MCF 10A (cell line): Measurements from ENCODE around the gene FICD. TPM values are rescaled to one million over a fixed set of nuclear protein-coding genes. Genes with fewer than 3 reads are reported as not detected.

Experiments used
- BruUV-seq: library from RNA; stranded (reverse); fragments of 400-500 nt; replicated peaks from 2 replicates; lab custom pipeline; 2021; lab: Mats Ljungman, UMichigan
- CTCF ChIA-PET: fragments of 300-600 bp; sonication (Branson Sonifier 250); formaldehyde crosslinking; extraction: SDS; loops from one replicate; lab custom pipeline; 2021; ENCODE audit warnings: antibody characterized with exemption, inconsistent platforms; lab: Yijun Ruan, JAX
- POLR2A ChIA-PET: fragments of 300-600, 350-650 bp; sonication (Branson Sonifier 250); formaldehyde crosslinking; extraction: SDS; loops from one replicate; lab custom pipeline; 2020; ENCODE audit warnings: antibody characterized with exemption, inconsistent platforms; lab: Yijun Ruan, JAX
- DNase-seq: peaks from one replicate; pipeline ENCODE4 v3.0.0-alpha.2; 2018; ENCODE audit not compliant: unreplicated experiment
- H3K27ac Mint-ChIP-seq: one replicate; pipeline ENCODE4 v1.8.0; 2022; ENCODE audit warnings: mild to moderate bottlenecking, low read depth, mixed read lengths; ENCODE audit not compliant: unreplicated experiment
- H3K27me3 Mint-ChIP-seq: one replicate; pipeline ENCODE4 v1.8.0; 2022; ENCODE audit warnings: mixed read lengths; ENCODE audit not compliant: insufficient read depth, unreplicated experiment
- H3K36me3 Mint-ChIP-seq: one replicate; pipeline ENCODE4 v1.8.0; 2022; ENCODE audit warnings: mild to moderate bottlenecking, moderate library complexity, mixed read lengths; ENCODE audit not compliant: insufficient read depth, unreplicated experiment
- H3K4me1 Mint-ChIP-seq: one replicate; pipeline ENCODE4 v1.8.0; 2022; ENCODE audit warnings: mixed read lengths; ENCODE audit not compliant: insufficient read depth, unreplicated experiment
- H3K4me3 Mint-ChIP-seq: one replicate; pipeline ENCODE4 v1.8.0; 2022; ENCODE audit warnings: mild to moderate bottlenecking, moderate library complexity, mixed read lengths; ENCODE audit not compliant: unreplicated experiment
- H3K9me3 Mint-ChIP-seq: one replicate; pipeline ENCODE4 v1.8.0; 2022; ENCODE audit warnings: mixed read lengths; ENCODE audit not compliant: unreplicated experiment
- intact Hi-C: fragments of 100-400 bp; cut with micrococcal nuclease; formaldehyde crosslinking; loops from 2 replicates; pipeline ENCODE4 v1.14.1; 2022
- total RNA-seq: library from RNA; stranded (reverse); gene quantifications from 2 replicates; pipeline ENCODE4 v1.2.3, GENCODE V29; 2022
- TF ChIP-seq, protein P1 (sequence below): fragments of 200-600 bp; IDR thresholded peaks from one replicate; pipeline ENCODE4 v1.8.0; 2022; ENCODE audit warnings: antibody characterized with exemption, mild to moderate bottlenecking; ENCODE audit not compliant: unreplicated experiment

FICD gene
- total RNA-seq, 1 experiment from 2014 or later: 15.2 TPM

GRCh38 chr12:108502922-108503321, 12.2 kb upstream of the FICD start:
- peaks cover 13% of the 10 kb centered on the region for H3K27me3 Mint-ChIP-seq
- H3K4me1 Mint-ChIP-seq: no peaks in the 10 kb centered on the region
- TF ChIP-seq, protein P1, sequence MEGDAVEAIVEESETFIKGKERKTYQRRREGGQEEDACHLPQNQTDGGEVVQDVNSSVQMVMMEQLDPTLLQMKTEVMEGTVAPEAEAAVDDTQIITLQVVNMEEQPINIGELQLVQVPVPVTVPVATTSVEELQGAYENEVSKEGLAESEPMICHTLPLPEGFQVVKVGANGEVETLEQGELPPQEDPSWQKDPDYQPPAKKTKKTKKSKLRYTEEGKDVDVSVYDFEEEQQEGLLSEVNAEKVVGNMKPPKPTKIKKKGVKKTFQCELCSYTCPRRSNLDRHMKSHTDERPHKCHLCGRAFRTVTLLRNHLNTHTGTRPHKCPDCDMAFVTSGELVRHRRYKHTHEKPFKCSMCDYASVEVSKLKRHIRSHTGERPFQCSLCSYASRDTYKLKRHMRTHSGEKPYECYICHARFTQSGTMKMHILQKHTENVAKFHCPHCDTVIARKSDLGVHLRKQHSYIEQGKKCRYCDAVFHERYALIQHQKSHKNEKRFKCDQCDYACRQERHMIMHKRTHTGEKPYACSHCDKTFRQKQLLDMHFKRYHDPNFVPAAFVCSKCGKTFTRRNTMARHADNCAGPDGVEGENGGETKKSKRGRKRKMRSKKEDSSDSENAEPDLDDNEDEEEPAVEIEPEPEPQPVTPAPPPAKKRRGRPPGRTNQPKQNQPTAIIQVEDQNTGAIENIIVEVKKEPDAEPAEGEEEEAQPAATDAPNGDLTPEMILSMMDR: no peak
- no peak overlapping the region for H3K27ac Mint-ChIP-seq
- peaks cover 22% of the 10 kb centered on the region for H3K9me3 Mint-ChIP-seq
- DNase-seq: no peak
- CTCF ChIA-PET: interaction anchor here (0.7 to 3.0 kb wide), 4 partner anchors 9 to 1207 kb away, joined by 3 to 9 read pairs (median 4); no protein-coding TSS in a partner anchor
- POLR2A ChIA-PET: no interaction called here
- no peak overlapping the region for H3K4me3 Mint-ChIP-seq
- BruUV-seq: no TSS peak
- H3K36me3 Mint-ChIP-seq: peaks cover 7% of the 10 kb centered on the region
- intact Hi-C loops: no loop called here

DNA sequence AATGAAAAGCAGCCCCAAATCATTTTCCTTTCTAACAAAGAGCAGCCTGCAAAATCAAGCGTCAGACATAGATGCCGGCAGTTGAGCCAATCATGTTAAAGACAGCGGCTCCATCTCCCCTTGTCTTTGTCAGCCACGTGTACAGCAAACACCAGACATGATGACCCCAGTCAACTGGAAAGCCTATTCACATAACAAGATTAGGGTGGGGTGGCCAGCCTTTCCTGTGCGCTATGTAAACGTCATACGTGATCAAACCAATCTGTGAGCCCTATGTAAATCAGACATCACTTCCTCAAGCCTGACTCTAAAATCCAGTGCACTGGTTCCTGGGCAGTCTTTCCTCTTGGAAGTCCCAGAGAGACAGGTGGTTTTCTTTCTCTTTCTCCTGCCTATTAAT, 9.9 kb upstream of the FICD start:
- H3K4me3 Mint-ChIP-seq: no peak overlapping the region
- peaks cover 2% of the 10 kb centered on the region for H3K27me3 Mint-ChIP-seq
- TF ChIP-seq, protein P1: no peak
- no peaks in the 10 kb centered on the region for H3K36me3 Mint-ChIP-seq
- intact Hi-C loops: no loop called here
- no peak for DNase-seq
- ChIA-PET CTCF (interaction anchor here (1.3 kb wide), 1 partner anchor 48 kb away, joined by 3 read pairs; no protein-coding TSS in a partner anchor), POLR2A (no interaction called here)
- no peak overlapping the region for H3K27ac Mint-ChIP-seq
- BruUV-seq: no TSS peak
- no peaks in the 10 kb centered on the region for H3K4me1 Mint-ChIP-seq
- peaks cover 14% of the 10 kb centered on the region for H3K9me3 Mint-ChIP-seq

GRCh38 chr12:108507971-108508642, 7.0 kb upstream of the FICD start:
- Mint-ChIP-seq H3K4me1 (peaks cover 7% of the 10 kb centered on the region), H3K27ac (no peak overlapping the region), H3K9me3 (peaks cover 9% of the 10 kb centered on the region), H3K36me3 (no peaks in the 10 kb centered on the region), H3K4me3 (no peak overlapping the region), H3K27me3 (no peaks in the 10 kb centered on the region)
- TF ChIP-seq, protein P1: no peak
- BruUV-seq: no TSS peak
- ChIA-PET POLR2A (interaction anchor here (0.5 to 0.7 kb wide), 2 partner anchors 51 to 407 kb away, joined by 3 to 4 read pairs; no protein-coding TSS in a partner anchor), CTCF (interaction anchor here (0.6 to 2.5 kb wide), 8 partner anchors 13 to 590 kb away, joined by 3 to 15 read pairs (median 4); no protein-coding TSS in a partner anchor)
- DNase-seq: no peak
- intact Hi-C loops: no loop called here

DNA sequence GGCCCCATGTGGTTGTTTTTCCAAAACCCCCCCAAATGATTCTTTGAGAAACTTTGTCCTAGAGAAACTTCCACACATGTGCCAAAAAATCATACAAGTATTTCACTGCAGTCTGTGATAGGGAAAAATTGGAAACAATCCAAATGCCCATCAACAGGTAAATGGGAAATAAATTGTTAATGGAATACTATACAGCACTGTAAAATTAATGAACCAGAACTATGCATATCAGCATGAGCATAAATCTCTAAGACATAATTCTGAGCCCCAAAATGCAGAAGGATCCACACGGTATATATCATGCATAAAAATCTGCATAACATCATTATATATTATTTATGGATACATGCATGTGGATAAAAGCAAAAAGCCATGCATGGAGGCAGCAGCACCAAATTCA, 5.3 kb upstream of the FICD start:
- H3K27me3 Mint-ChIP-seq: no peaks in the 10 kb centered on the region
- BruUV-seq: no TSS peak
- peaks cover 7% of the 10 kb centered on the region for H3K4me1 Mint-ChIP-seq
- H3K27ac Mint-ChIP-seq: no peak overlapping the region
- ChIA-PET POLR2A (no interaction called here), CTCF (interaction anchor here (0.6 to 3.5 kb wide), 10 partner anchors 53 to 883 kb away, joined by 3 to 59 read pairs (median 4); no protein-coding TSS in a partner anchor)
- peaks cover 2% of the 10 kb centered on the region for H3K36me3 Mint-ChIP-seq
- H3K4me3 Mint-ChIP-seq: no peak overlapping the region
- H3K9me3 Mint-ChIP-seq: no peaks in the 10 kb centered on the region
- intact Hi-C loops: loop anchor here (5.0 to 10.0 kb wide), 4 partner anchors 173 to 825 kb away; partner anchors contain the start of genes CMKLR1 and PWP1
- DNase-seq: no peak
- TF ChIP-seq, protein P1: no peak
